ENCODE results near the gene HIVEP1. TPM values are rescaled to one million over a fixed set of nuclear protein-coding genes. Genes with fewer than 3 reads are reported as not detected.
"Not testable (repeated sequence)": the region's sequence is repeated elsewhere in the genome, so short reads cannot be mapped to it uniquely, and the experiment has no call there.

Gene HIVEP1
- total RNA-seq, 6 donors from 2014 or later = 22.9 to 48.5 (median 30.4) TPM

- TF ChIP-seq CTCF (IDR thresholded peaks at IDR 0.05) (no peak), POLR2AphosphoS5 (IDR thresholded peaks at IDR 0.05) (no peak), EP300 (IDR thresholded peaks at IDR 0.05) (no peak), POLR2A (IDR thresholded peaks at IDR 0.05) (no peak)
- ATAC-seq (ENCODE audit: low FRiP score in 2 of 2) (no peak), DNase-seq (no peak)
- no peak overlapping the region for H3K27ac ChIP-seq
- H3K4me1 ChIP-seq = peaks cover 0 to 4% (median 0%) of the 10 kb centered on the region in 4 donors
- WGBS, 2 donors = 91 to 98% methylated on average over 2 of the region's 2 CpGs
- H3K4me3 ChIP-seq = no peak overlapping the region
- no peaks in the 10 kb centered on the region for H3K9me3 ChIP-seq
- H3K27me3 ChIP-seq = no peaks in the 10 kb centered on the region
- peaks cover 0 to 9% (median 0%) of the 10 kb centered on the region in 4 donors for H3K36me3 ChIP-seq
Measured at GRCh38 chr6:12105271-12105670, 93.2 kb downstream of the HIVEP1 start.

GRCh38 chr6:12108376-12108775 lies 96.3 kb downstream of the HIVEP1 start:
- H3K36me3 ChIP-seq = peaks cover 0 to 10% (median 0%) of the 10 kb centered on the region in 4 donors
- not testable (repeated sequence) for H3K4me1 ChIP-seq; H3K27me3 ChIP-seq; H3K9me3 ChIP-seq; H3K4me3 ChIP-seq; ATAC-seq (ENCODE audit: low FRiP score in 2 of 2); H3K27ac ChIP-seq
- WGBS, 2 donors = 98 to 100% methylated on average over 4 to 20 of the region's 33 CpGs
- DNase-seq = peak in 1 of 2 donors; percentile 69

- TF ChIP-seq POLR2A (IDR thresholded peaks at IDR 0.05) (no peak), CTCF (IDR thresholded peaks at IDR 0.05) (no peak), EP300 (IDR thresholded peaks at IDR 0.05) (no peak), POLR2AphosphoS5 (IDR thresholded peaks at IDR 0.05) (no peak)
- DNase-seq (no peak), ATAC-seq (ENCODE audit: low FRiP score in 2 of 2) (peak in 1 of 2 donors; percentile 37)
- Histone ChIP-seq H3K27ac (no peak overlapping the region), H3K36me3 (peaks cover 0 to 10% (median 0%) of the 10 kb centered on the region in 4 donors), H3K4me3 (no peak overlapping the region), H3K4me1 (no peaks in the 10 kb centered on the region), H3K27me3 (no peaks in the 10 kb centered on the region), H3K9me3 (no peaks in the 10 kb centered on the region)
- 69 to 83% methylated on average over 5 of the region's 5 CpGs for WGBS, 2 donors
Measured at GRCh38 chr6:12110523-12111362, 98.6 kb downstream of the HIVEP1 start.

GRCh38 chr6:12111363-12111670 lies 99.2 kb downstream of the HIVEP1 start:
- H3K27ac ChIP-seq = no peak overlapping the region
- TF ChIP-seq POLR2A (IDR thresholded peaks at IDR 0.05) (no peak), POLR2AphosphoS5 (IDR thresholded peaks at IDR 0.05) (no peak), EP300 (IDR thresholded peaks at IDR 0.05) (no peak), CTCF (IDR thresholded peaks at IDR 0.05) (no peak)
- H3K27me3 ChIP-seq = no peaks in the 10 kb centered on the region
- DNase-seq (no peak), ATAC-seq (ENCODE audit: low FRiP score in 2 of 2) (no peak)
- H3K4me1 ChIP-seq = no peaks in the 10 kb centered on the region
- WGBS, 2 donors = 86 to 92% methylated on average over 2 of the region's 2 CpGs
- H3K36me3 ChIP-seq = peaks cover 0 to 10% (median 0%) of the 10 kb centered on the region in 4 donors
- H3K9me3 ChIP-seq = no peaks in the 10 kb centered on the region
- no peak overlapping the region for H3K4me3 ChIP-seq

GRCh38 chr6:12112540-12113189 lies 100.6 kb downstream of the HIVEP1 start:
- H3K4me1 ChIP-seq = no peaks in the 10 kb centered on the region
- H3K36me3 ChIP-seq = peaks cover 0 to 10% (median 0%) of the 10 kb centered on the region in 4 donors
- 89 to 90% methylated on average over 9 of the region's 9 CpGs for WGBS, 2 donors
- H3K9me3 ChIP-seq = peaks cover 0 to 5% (median 0%) of the 10 kb centered on the region in 4 donors
- no peak overlapping the region for H3K27ac ChIP-seq
- no peaks in the 10 kb centered on the region for H3K27me3 ChIP-seq
- no peak for TF ChIP-seq EP300 (IDR thresholded peaks at IDR 0.05)
- DNase-seq (no peak), ATAC-seq (ENCODE audit: low FRiP score in 2 of 2) (peak; percentile 11 to 17)
- H3K4me3 ChIP-seq = no peak overlapping the region

All from upper lobe of left lung (tissue), 6 donors.